HG03139 (cell line): ENCODE measurements around the gene RSPRY1.

Experiments used
- ATAC-seq: cut with Tn5 transposase; IDR thresholded peaks from one replicate; pipeline ENCODE4 v1.9.1; 2021; ENCODE audit not compliant: unreplicated experiment

Gene RSPRY1

GRCh38 chr16:57185945-57186871 lies at the start of gene RSPRY1, which contains the start of gene PSME3IP1:
Gene RSPRY1, plus strand, starts transcription at chr16:57186329. Its CDS starts 18,330 bp downstream, at chr16:57204659.
Gene PSME3IP1, minus strand, starts transcription at chr16:57186039. Its CDS starts 12,185 bp downstream, at chr16:57173854.
- ATAC-seq = peak; percentile 79

- no peak for ATAC-seq
Measured at GRCh38 chr16:57137043-57137442, 49.1 kb upstream of the RSPRY1 start.

GRCh38 chr16:57137566-57138273 lies 48.4 kb upstream of the RSPRY1 start:
- ATAC-seq = no peak

GRCh38 chr16:57138281-57138935 lies 47.7 kb upstream of the RSPRY1 start:
- no peak for ATAC-seq

- no peak for ATAC-seq
Measured at GRCh38 chr16:57140931-57141668, 45.0 kb upstream of the RSPRY1 start.

GRCh38 chr16:57141822-57142631 lies 44.1 kb upstream of the RSPRY1 start:
- no peak for ATAC-seq

GRCh38 chr16:57143149-57143921 lies 42.8 kb upstream of the RSPRY1 start:
- no peak for ATAC-seq

GRCh38 chr16:57144027-57144426 lies 42.1 kb upstream of the RSPRY1 start:
- no peak for ATAC-seq

GRCh38 chr16:57145046-57146021 lies 40.8 kb upstream of the RSPRY1 start:
- ATAC-seq = no peak

- ATAC-seq = no peak
Measured at GRCh38 chr16:57146040-57146647, 40.0 kb upstream of the RSPRY1 start.

- ATAC-seq = no peak
Measured at GRCh38 chr16:57146735-57147134, 39.4 kb upstream of the RSPRY1 start.

- no peak for ATAC-seq
Measured at GRCh38 chr16:57147381-57148221, 38.5 kb upstream of the RSPRY1 start.

GRCh38 chr16:57148481-57148880 lies 37.6 kb upstream of the RSPRY1 start:
- ATAC-seq = no peak

- ATAC-seq = no peak
Measured at GRCh38 chr16:57149391-57149790, 36.7 kb upstream of the RSPRY1 start.

GRCh38 chr16:57150682-57151330 lies 35.3 kb upstream of the RSPRY1 start:
- no peak for ATAC-seq

- no peak for ATAC-seq
Measured at GRCh38 chr16:57151369-57151768, 34.8 kb upstream of the RSPRY1 start.
